Putamen (tissue), 1 donor: Measurements from ENCODE around the gene TAF4.
"Not testable (repeated sequence)": the region's sequence is repeated elsewhere in the genome, so short reads cannot be mapped to it uniquely, and the experiment has no call there.

Experiments used
- DNase-seq: peaks from one replicate; pipeline ENCODE4 v3.0.0-alpha.2; 2016; ENCODE audit warnings: low spot score

Gene TAF4

GRCh38 chr20:62055862-62056115 lies 9.9 kb downstream of the TAF4 start:
- DNase-seq = not testable (repeated sequence)

- DNase-seq = no peak
These were observed 10.4 kb downstream of the TAF4 start for GRCh38 chr20:62055106-62055861.

GRCh38 chr20:62054451-62054953 lies 11.2 kb downstream of the TAF4 start:
- DNase-seq = no peak

GRCh38 chr20:62053465-62054196 lies 12.1 kb downstream of the TAF4 start:
- no peak for DNase-seq

GRCh38 chr20:62052842-62053464 lies 12.7 kb downstream of the TAF4 start:
- no peak for DNase-seq

GRCh38 chr20:62052336-62052841 lies 13.3 kb downstream of the TAF4 start:
- no peak for DNase-seq

- DNase-seq = no peak
These were observed 14.0 kb downstream of the TAF4 start for GRCh38 chr20:62051546-62052255.

GRCh38 chr20:62051144-62051543 lies 14.5 kb downstream of the TAF4 start:
- DNase-seq = no peak

GRCh38 chr20:62050166-62051120 lies 15.2 kb downstream of the TAF4 start:
- no peak for DNase-seq

- DNase-seq = no peak
These were observed 16.1 kb downstream of the TAF4 start for GRCh38 chr20:62049342-62050165.

GRCh38 chr20:62048821-62049291 lies 16.8 kb downstream of the TAF4 start:
- DNase-seq = no peak

- no peak for DNase-seq
These were observed 17.3 kb downstream of the TAF4 start for GRCh38 chr20:62048346-62048761.

- no peak for DNase-seq
These were observed 17.9 kb downstream of the TAF4 start for GRCh38 chr20:62047666-62048345.

GRCh38 chr20:62046431-62046830 lies 19.2 kb downstream of the TAF4 start:
- no peak for DNase-seq

GRCh38 chr20:62045529-62046285 lies 20.0 kb downstream of the TAF4 start:
- no peak for DNase-seq

- no peak for DNase-seq
These were observed 20.6 kb downstream of the TAF4 start for GRCh38 chr20:62045118-62045517.

- no peak for DNase-seq
These were observed 21.1 kb downstream of the TAF4 start for GRCh38 chr20:62044631-62045030.

- no peak for DNase-seq
These were observed 22.4 kb downstream of the TAF4 start for GRCh38 chr20:62043131-62043914.
